Mucosa of stomach (tissue), 1 donor: ENCODE measurements around the gene IPPK.

Source experiments
- H3K27me3 ChIP-seq: one replicate; pipeline ENCODE4 v1.7.0; 2013; ENCODE audit warnings: mild to moderate bottlenecking, low read length; ENCODE audit not compliant: control insufficient read depth, insufficient read depth
- H3K36me3 ChIP-seq: one replicate; pipeline ENCODE4 v1.7.0; 2013; ENCODE audit warnings: low read length; ENCODE audit not compliant: control insufficient read depth, insufficient read depth
- H3K4me1 ChIP-seq: one replicate; pipeline ENCODE4 v1.7.0; 2013; ENCODE audit warnings: mild to moderate bottlenecking, low read length; ENCODE audit not compliant: control insufficient read depth, insufficient read depth
- H3K4me3 ChIP-seq: one replicate; pipeline ENCODE4 v1.7.0; 2013; ENCODE audit warnings: low read length
- H3K9ac ChIP-seq: one replicate; pipeline ENCODE4 v1.7.0; 2013; ENCODE audit warnings: mild to moderate bottlenecking, low read length, moderate library complexity
- H3K9me3 ChIP-seq: one replicate; pipeline ENCODE4 v1.7.0; 2013; ENCODE audit warnings: mild to moderate bottlenecking, low read length, moderate library complexity; ENCODE audit not compliant: control insufficient read depth
- donor health status: Pancreatic carcinoma.

IPPK gene

DNA sequence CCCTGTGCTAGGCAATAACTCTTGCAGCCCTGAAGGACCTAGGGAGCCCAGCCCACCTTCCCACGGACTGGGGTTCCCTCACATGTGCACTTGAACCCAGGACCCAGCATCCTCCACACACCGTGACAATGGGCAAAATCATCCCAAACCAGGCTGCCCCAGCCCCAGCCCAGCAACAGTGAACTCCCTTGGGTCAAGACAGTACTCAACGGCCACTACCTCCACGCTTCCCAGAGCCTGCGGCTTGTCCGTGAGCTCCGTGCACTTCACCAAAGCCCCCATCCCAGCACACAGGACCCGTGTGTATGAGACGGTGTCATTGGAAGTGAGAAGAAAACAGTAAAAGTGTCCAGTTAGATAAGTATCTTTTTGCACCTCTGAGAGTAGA lies 55.8 kb downstream of the IPPK start:
- Histone ChIP-seq H3K27me3 (no peaks in the 10 kb centered on the region), H3K4me3 (no peak overlapping the region), H3K36me3 (peaks cover 12% of the 10 kb centered on the region), H3K4me1 (peaks cover 21% of the 10 kb centered on the region), H3K9ac (no peak overlapping the region), H3K9me3 (no peaks in the 10 kb centered on the region)

GRCh38 chr9:92613268-92614122 lies 56.4 kb downstream of the IPPK start:
- Histone ChIP-seq H3K36me3 (peaks cover 12% of the 10 kb centered on the region), H3K27me3 (no peaks in the 10 kb centered on the region), H3K9ac (no peak overlapping the region), H3K4me1 (peaks cover 25% of the 10 kb centered on the region), H3K4me3 (no peak overlapping the region), H3K9me3 (no peaks in the 10 kb centered on the region)

- Histone ChIP-seq H3K27me3 (no peaks in the 10 kb centered on the region), H3K4me1 (peaks cover 19% of the 10 kb centered on the region), H3K9ac (no peak overlapping the region), H3K9me3 (no peaks in the 10 kb centered on the region), H3K36me3 (peaks cover 6% of the 10 kb centered on the region), H3K4me3 (no peak overlapping the region)
Measured at GRCh38 chr9:92612816-92613215, 57.1 kb downstream of the IPPK start.

GRCh38 chr9:92612292-92612691 lies 57.6 kb downstream of the IPPK start:
- no peaks in the 10 kb centered on the region for H3K27me3 ChIP-seq
- no peak overlapping the region for H3K9ac ChIP-seq
- H3K4me3 ChIP-seq = no peak overlapping the region
- no peaks in the 10 kb centered on the region for H3K9me3 ChIP-seq
- H3K36me3 ChIP-seq = peaks cover 3% of the 10 kb centered on the region
- H3K4me1 ChIP-seq = peaks cover 16% of the 10 kb centered on the region

- no peaks in the 10 kb centered on the region for H3K36me3 ChIP-seq
- H3K9ac ChIP-seq = no peak overlapping the region
- peaks cover 12% of the 10 kb centered on the region for H3K4me1 ChIP-seq
- H3K4me3 ChIP-seq = no peak overlapping the region
- H3K27me3 ChIP-seq = no peaks in the 10 kb centered on the region
- no peaks in the 10 kb centered on the region for H3K9me3 ChIP-seq
Measured at GRCh38 chr9:92611621-92612285, 58.2 kb downstream of the IPPK start.

DNA sequence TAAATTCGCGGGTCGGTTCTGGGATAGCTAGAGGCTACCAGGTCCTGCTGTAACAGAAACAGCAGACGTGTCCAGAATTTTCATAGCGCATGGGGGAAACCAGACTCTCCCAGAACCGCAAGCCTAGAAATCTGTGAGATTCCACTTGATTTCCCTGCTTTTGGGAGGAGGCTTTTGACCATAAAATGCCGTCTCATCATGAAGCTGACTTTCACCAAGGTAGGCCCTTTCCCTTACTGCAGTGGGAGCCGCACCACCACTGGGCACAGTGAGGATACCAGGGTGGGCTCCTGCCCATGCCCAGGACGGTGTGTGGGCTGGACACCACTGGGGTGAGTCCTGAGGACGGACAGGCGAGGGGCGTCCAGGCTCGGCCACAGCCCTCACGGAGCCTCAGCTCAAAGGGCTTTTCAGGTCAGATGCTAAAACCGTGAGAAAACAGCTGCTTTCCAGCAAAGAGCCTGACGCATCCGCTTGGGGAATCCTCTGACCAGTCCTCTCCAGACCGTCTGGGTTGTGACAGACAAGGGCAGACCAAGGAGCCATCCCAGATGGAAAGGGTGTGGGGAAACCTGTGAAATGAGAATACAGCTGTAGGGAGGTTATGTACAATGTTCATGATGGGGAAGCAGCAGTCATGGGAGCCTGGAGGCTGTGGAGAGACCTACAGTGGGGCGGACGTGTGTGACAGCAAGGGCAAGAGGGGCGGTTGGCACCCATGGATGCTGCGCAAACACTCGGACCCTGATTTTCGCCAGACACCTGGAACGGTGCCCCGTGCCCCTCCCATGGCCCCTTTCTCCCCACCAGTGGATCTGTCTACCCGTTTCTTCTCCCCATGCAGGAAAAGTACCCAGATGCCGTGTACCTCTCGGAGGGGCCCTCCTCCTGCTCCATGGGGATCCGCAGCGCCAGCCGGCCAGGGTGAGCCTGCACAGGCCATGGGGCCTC lies 59.2 kb downstream of the IPPK start:
- Histone ChIP-seq H3K9ac (no peak overlapping the region), H3K36me3 (no peaks in the 10 kb centered on the region)

DNA sequence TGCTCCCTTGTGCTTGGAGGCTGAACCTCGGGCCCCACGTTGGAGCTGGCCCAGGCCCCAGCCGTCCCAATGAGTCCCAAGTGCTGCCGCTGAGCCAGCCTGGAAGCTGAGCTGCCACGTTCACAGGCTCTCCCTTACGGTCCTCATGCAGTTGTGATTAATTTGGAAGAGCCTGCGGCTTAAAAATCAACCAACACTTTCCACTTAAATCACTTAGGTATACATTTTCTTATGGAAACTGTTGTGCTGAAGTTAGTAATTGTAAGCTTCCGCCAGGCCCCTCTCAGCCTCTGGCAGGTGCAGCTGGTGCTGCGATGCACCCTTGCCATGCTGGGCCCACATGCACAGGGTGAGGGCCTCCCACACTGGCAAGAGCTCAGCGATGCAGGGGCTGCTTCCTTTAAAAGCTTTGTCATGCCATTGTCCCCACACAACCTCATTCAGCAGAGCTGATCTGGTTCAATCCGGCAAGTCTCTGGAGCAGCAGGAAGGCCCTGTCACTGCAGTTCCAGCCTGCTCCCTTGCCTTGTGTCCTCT lies 61.0 kb downstream of the IPPK start:
- Histone ChIP-seq H3K4me3 (no peak overlapping the region), H3K9me3 (no peaks in the 10 kb centered on the region), H3K36me3 (no peaks in the 10 kb centered on the region), H3K4me1 (peaks cover 12% of the 10 kb centered on the region), H3K9ac (no peak overlapping the region), H3K27me3 (no peaks in the 10 kb centered on the region)

More for the DNA sequence above, 59.2 kb downstream of the IPPK start:
- Histone ChIP-seq H3K27me3 (no peaks in the 10 kb centered on the region), H3K4me3 (no peak overlapping the region), H3K9me3 (no peaks in the 10 kb centered on the region), H3K4me1 (peaks cover 12% of the 10 kb centered on the region)

DNA sequence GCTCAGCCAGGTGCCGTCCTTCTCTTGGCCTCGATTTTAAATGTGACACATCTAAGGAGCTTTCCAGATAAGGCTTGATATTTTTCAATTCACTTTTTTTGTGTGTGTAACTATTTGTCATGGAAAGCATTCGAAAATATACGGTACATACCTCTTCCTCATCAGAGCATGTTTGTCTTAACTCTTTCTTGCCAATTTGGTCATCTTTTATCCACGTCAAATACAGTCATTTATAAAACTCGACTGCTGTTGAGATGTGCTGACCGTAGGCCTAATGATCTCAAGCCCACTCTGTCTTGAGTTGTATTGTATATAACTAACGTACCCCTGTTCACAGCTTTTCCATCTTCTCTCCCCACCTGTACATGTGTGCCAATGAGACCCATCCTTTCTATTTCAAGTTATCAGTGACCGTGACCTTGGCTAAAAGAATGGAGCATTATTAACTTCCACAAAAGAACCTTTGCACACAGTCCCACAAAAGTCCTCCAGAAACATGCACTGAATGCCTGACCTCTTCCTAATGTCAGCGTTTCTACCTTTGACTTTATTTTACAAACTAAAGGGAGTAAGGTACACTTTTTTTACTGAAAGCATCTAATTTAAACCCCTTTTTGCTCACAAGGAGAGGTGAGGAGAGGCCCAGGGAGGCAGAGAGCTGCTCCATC lies 61.6 kb downstream of the IPPK start:
- H3K4me3 ChIP-seq = no peak overlapping the region
- H3K4me1 ChIP-seq = peaks cover 12% of the 10 kb centered on the region
- no peaks in the 10 kb centered on the region for H3K27me3 ChIP-seq
- no peaks in the 10 kb centered on the region for H3K36me3 ChIP-seq
- H3K9ac ChIP-seq = no peak overlapping the region
- no peaks in the 10 kb centered on the region for H3K9me3 ChIP-seq

- Histone ChIP-seq H3K36me3 (no peaks in the 10 kb centered on the region), H3K9me3 (no peaks in the 10 kb centered on the region), H3K4me3 (no peak overlapping the region), H3K27me3 (no peaks in the 10 kb centered on the region), H3K9ac (no peak overlapping the region), H3K4me1 (peaks cover 12% of the 10 kb centered on the region)
Measured at GRCh38 chr9:92607773-92608172, 62.2 kb downstream of the IPPK start.

GRCh38 chr9:92607088-92607487 lies 62.8 kb downstream of the IPPK start:
- no peak overlapping the region for H3K4me3 ChIP-seq
- no peak overlapping the region for H3K9ac ChIP-seq
- no peaks in the 10 kb centered on the region for H3K36me3 ChIP-seq
- H3K9me3 ChIP-seq = no peaks in the 10 kb centered on the region
- H3K4me1 ChIP-seq = peaks cover 12% of the 10 kb centered on the region
- H3K27me3 ChIP-seq = no peaks in the 10 kb centered on the region

GRCh38 chr9:92605224-92605623 lies 64.7 kb downstream of the IPPK start:
- no peaks in the 10 kb centered on the region for H3K9me3 ChIP-seq
- H3K4me1 ChIP-seq = peaks cover 12% of the 10 kb centered on the region
- H3K9ac ChIP-seq = no peak overlapping the region
- H3K27me3 ChIP-seq = no peaks in the 10 kb centered on the region
- no peaks in the 10 kb centered on the region for H3K36me3 ChIP-seq
- no peak overlapping the region for H3K4me3 ChIP-seq
